Stimulated activated CD8-positive, alpha-beta memory T cell treated with anti-CD3 and anti-CD28 coated beads, Interleukin-15, amount 100 ng/mL, for 1 hour (primary cell): ENCODE measurements around the gene ZNF718.
"Not testable (repeated sequence)": the region's sequence is repeated elsewhere in the genome, so short reads cannot be mapped to it uniquely, and the experiment has no call there.

ENCODE experiments used
- DNase-seq: peaks from one replicate; pipeline ENCODE4 v3.0.0-alpha.2; 2020; ENCODE audit warnings: low read depth

ZNF718 gene

DNA sequence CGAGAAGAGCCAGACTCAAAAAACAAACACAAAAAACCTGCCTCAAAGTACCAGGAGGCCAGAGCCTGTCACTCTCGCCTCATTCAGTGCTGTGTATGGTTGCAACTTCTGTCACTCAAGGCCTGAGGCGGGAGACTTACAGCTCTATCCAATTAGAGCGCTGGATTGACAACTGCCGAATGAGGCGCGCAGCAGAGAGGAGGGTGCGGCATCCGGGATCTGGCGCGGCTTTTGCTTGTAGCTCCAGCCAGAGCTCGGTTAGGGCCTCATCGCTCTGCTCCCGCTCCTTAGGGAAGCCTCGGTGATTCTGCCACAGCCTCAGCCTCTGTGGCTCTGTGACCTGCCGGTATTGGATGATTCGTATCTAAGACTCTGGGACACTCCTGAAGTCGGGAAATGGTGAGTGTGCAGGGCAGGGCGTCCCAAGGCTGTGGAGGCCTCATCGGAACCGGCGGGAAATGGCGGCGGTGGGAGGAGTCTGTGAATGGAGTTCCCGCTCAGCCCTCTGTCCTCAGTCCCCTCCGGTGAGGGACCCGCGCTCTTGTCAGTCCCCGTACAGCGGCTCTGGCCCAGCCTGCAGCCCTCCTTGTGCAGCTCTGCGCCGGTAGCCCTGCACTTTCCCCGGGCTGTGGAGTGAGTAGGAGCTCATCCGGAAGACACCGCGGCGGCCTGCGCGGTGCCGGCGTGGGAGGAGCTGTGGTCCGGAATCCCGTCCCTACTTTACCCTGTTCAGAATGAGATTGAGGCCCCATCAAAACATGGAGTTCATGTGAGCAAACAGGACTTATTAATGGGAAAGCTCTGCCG is at the start of gene ZNF718:
Gene ZNF718 (plus strand): TSS at position 227 of the 807 bp plus-strand sequence. CDS start 170 bp downstream, at position 397.
- DNase-seq, result peak; percentile 84

DNA sequence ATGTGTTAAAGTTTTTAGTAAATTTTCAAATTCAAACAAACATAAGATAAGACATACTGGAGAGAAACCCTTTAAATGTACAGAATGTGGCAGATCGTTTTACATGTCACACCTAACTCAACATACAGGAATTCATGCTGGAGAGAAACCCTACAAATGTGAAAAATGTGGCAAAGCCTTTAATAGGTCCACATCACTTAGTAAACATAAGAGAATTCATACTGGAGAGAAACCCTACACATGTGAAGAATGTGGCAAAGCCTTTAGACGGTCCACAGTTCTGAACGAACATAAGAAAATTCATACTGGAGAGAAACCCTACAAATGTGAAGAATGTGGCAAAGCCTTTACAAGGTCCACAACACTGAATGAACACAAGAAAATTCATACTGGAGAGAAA is 38.4 kb upstream of the ZNF718 start:
- DNase-seq, result no peak

DNA sequence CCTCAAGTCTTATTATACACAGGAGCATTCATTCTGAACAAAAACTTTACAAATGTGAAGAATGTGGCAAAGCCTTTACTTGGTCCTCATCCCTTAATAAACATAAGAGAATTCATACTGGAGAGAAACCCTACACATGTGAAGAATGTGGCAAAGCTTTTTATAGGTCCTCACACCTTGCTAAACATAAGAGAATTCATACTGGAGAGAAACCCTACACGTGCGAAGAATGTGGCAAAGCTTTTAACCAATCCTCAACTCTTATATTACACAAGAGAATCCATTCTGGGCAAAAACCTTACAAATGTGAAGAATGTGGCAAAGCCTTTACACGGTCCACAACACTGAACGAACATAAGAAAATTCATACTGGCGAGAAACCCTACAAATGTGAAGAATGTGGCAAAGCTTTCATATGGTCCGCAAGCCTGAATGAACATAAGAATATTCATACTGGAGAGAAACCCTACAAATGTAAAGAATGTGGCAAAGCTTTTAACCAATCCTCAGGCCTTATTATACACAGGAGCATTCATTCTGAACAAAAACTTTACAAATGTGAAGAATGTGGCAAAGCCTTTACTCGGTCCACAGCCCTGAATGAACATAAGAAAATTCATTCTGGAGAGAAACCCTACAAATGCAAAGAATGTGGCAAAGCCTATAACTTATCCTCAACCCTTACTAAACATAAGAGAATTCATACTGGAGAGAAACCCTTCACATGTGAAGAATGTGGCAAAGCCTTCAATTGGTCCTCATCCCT is 37.6 kb upstream of the ZNF718 start:
- not testable (repeated sequence) for DNase-seq

DNA sequence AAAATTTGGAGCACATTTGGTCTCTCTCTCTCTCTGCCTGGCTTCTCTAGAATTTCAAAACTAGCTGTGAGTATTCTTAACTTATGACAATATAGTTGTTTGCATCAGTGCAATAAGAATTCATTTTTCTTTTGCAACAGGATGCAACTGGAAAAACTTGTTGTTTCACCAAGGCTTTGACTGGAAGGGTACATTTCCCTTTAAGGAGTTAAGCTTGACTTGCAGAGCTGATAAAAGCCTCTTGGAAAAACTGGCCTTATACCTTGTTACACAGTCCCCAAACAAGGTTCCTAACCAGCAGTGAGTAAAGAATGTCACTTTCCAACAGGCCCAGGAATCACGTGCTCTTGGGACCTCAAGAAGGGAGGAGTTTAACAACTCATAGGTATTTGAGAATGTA is 25.9 kb upstream of the ZNF718 start:
- DNase-seq, result no peak

DNA sequence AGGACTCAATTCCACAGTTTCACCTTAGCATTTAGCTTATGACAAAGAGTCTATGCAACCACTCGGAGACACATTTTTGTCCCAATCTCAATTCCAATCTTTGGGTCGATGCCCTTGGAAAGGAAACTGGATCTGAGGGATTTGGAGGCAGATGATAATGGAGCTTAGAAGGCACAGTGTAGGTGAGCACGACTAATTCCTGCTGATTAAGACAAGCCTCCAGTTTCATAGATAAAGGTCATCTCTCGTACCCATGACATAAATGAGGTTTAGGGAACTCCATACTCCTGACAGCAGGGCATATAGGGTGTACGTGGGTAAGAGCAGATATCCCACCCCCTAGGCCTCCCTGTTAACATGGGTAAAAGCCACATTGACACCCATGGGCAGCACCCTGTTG is 24.4 kb upstream of the ZNF718 start:
- DNase-seq, result no peak

DNA sequence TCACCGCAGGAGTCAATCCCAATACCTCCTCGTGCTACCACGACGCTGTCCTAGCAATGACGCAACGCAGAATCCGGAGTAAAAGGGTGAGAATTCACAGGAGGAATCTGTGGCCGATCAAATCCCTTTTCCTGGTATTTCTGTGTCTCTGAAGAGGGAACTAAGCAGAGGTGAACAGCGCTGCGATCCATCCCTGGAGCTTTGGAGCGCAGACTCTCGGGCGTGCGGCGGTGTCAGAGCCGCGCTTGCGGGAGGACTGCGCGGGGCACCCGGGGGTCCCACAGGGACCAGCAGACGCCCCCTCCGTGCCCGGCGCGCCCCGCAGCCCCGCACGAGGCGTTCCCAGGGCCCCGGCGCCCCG is 17.2 kb upstream of the ZNF718 start:
- no peak for DNase-seq

DNA sequence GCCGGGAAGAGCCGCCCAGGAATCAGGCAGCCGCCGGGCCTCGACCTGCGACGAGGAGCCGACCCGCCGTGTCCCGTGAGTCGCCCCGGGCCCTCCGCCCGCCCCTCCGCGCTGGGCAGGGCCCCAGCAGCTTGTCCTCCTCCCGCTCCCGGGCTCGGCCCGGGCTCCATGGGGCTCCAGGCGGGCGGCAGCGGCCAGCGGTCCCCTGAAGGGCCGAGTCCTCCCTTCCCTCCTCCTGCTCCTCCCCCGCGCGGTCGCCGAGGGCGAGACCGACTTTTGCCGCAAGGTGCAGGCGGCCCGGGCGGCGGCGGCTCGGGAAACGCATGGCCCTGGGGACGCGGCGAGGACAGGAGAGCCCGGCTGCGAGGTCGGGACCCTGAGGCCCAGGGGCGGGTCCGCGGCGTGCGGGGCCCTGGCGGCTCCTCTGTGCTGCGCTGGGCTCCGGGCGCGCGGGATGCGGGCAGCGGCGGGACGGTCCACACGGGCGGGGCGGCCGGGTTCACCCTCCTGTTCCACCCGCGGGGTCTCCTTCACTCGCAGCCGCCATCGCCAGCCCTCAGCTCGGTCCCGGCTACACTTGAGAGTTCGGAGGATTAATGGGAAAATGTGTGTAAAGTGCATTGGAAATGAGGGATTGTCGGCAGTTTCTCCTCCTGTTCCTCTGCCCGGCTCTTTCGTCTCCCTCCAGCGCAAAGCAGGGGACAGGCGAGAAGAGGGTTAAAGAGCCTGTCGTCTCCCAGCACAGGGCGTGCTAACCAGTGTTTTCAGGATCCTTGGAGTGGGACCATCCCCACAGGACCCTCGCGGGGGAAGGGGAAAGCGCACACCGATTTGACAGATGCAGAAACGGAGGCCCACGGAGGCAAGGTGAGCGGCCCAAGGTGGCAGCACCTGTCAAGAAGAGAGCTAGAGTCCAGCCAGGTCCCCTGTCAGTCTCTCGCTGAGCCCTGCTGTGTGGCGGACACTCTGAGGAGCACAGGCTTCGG is 16.6 kb upstream of the ZNF718 start:
- DNase-seq, result no peak

DNA sequence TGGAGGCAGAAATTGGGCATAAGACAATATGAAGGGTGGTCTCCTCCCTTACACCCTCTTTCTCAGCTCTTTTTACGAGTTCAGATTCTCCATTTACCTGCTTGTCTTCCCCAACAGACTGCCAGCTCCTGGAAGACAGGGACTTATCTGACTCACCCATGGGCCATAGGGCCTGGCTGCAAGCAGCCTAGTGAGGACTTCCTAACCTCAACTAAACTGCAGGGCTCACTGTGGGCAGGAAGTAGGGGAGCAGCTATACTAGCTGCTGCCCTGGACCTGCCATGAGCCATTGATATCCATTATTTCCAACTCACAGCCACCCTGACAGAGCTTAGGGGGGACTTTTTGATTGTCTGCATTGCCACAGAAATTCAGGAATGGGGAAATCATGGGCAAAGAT is 11.5 kb upstream of the ZNF718 start:
- DNase-seq, result no peak

DNA sequence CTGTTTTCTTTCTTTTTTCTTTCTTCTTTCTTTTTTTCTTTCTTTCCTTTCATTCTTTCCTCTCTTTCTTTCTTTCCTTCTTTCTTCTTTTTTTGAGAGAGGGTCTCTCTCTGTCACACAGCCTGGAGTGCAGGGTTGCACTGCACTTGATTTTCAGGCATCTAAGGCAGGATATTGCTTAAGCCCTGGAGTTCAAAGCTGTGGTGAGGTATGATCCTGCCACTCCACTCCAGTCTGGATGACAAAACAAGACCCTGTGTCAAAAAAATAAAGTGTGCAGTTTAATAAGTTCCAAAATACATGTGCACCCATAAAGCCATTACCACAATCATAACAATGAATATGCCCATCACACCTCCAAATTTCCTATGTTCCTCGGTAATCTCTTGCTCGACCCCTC is 10.6 kb upstream of the ZNF718 start:
- no peak for DNase-seq

DNA sequence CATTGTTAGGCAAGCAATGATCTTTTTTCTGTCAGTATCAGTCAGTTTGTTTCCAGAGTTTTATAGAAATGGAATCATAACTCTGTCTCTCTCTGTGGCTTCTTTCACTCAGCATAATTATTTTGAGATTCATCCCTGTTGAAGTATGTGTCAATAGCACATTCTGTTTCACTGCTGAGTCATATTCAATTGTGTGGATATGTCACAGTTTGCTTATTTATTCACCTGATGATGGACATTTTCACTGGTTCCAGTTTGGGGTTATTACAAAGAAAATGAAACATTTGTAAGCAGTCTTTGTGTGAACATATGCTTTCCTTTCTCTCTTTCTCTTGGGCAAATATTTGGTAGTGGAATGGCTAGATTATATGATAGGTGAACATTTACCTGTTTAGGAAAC is 10.2 kb upstream of the ZNF718 start:
- no peak for DNase-seq

DNA sequence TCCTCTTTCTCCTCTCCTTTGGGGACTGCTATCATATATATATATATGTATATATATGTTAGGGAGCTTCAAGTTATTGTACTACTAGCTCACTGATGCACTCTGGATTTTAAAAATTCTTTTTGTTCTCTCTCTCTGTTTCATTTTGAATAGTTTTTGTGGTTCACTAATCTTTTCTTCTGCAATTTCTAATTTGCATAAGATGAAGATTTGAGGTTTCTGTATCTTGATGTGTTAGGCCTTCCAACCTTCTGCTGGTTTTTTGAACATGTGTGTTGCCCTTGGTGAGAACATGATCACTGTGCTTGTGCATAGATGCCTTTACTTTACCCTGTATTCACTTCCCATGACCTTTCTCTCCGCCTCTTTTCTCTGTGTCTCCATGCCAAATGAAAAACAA is 7.8 kb upstream of the ZNF718 start:
- DNase-seq, result no peak

DNA sequence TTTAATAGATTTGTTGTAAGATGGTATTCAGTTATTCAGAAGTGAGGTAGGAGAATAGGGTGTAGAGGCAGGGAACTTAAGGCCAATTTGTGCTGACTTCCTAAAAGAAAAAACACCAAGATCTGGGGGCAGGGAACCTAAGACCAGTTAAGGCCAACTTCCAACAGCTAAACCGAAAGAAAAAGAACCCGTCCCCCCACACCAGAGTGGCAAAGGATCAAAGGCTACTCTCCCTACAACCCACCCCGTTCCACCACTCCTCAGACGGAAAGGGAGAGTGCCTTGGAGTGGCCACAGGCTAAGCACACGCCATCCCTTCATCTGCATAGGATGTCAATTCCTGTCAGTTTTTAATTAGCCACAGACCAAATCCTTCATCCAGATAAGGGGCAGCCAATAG is 3.7 kb upstream of the ZNF718 start:
- no peak for DNase-seq

DNA sequence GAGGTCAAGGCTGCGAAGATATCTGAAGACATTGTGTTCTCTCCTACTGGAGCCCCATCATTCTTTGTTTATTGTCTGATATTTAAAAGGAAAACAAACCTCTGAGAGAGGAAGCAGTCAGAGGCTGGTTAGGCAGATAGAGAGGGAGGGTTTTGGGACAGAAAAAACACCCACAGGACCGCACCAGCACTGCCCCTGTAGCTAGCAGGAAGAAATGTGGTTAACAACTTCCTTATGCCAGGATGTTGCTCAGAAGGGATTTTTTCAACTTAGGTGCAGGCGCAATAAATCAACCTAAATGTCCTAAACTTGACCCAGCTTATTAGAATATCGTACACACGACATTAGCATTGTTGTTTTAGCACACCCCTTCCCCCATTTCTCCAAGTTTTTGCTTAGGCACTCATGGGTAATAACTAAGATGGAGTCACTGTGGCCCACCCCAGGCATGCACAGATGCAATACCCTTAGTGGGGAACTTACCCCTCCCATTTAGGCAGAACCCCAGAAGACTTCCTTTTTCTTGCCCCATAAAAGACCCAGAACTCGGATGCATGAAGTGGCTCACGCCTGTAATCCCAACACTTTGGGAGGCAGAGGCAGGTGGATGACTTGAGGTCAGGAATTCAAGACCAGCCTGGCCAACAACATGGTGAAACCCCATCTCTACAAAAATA is 2.8 kb upstream of the ZNF718 start:
- no peak for DNase-seq

DNA sequence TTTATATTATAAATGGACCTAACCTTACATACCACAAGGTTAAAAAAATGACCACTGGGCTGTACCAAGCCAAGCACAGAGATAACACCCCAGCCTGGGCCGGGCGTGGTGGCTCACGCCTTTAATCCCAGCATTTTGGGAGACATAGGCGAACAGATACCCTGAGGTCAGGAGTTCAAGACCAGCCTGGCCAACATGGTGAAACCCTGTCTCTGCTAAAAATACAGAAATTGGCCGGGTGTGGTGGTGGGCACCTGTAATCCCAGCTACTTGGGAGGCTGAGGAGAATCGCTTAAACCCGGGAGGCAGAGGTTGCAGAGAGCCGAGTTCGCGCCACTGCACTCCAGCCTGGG is 403 bp upstream of the ZNF718 start:
- DNase-seq, result not testable (repeated sequence)

DNA sequence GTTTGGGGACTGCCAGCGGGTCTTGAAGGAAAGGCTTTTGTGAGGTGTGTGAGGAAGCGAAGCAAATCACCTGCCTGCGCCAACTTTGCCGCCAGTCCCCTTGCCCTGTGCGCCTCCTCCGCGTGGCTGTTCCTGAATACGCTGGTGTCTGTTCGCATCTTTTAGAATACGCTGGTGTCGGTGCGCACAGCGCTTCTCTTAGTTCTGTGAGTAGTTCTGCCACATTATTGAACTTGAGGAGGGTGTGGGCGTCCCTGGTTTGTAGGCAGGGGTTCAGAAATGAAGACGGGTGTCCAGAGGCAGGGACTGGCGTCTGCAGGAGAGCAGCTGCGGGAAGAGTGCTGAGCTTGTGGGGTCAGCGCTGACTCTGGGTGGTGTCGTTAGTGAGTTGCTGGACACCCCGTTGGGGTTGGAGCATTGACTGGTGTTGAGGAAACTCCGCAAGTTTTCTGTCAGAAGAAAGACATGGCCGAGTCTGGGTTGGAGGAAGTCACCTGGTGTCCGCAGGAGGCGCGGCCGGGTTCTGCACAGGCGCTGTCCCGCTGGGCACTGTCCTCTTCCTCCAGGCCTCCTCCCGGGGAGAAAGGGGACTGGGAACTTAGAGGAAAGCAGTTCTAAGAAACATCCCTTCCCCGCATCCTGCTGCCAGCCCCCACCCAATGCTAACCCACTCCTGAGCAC is 930 bp downstream of the ZNF718 start:
- DNase-seq, result peak; percentile 7

DNA sequence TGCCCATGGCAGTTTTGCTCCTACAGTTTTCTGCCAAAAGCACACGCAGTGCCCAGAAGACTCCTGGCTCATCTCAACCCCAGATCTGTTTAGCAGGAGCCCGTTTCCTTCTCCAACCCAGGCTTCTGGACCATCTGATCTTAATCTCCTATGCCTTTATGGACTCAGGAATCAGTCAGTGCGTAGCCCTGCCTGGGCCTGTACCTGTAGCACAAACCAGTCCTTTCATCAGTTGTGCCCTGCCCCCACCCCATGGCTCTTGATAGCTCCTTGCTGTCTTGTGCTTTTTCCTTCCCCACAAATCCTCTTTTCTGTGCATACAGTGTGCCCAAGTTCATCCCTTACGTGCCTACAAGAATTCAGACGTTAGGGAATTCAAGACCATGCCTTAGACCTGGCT is 1.5 kb downstream of the ZNF718 start:
- no peak for DNase-seq

DNA sequence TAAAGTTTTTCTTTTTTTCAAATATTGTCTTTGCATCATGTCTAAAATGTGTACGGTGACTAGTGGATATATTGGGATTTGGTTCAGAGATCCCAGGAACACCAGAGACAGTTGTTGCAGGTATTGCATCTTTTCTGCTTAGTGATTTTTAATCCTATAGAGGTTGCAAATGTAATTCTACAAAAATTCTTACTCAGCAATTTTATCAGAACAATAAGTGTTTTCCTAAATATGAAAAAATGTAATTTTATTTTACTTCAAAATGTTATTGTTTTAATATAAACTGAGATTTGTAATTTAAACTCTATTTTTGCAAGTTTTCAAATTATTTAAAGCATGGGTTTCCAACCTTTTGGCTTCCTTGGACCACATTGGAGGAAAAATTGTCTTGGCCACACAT is 8.2 kb downstream of the ZNF718 start:
- DNase-seq, result no peak

DNA sequence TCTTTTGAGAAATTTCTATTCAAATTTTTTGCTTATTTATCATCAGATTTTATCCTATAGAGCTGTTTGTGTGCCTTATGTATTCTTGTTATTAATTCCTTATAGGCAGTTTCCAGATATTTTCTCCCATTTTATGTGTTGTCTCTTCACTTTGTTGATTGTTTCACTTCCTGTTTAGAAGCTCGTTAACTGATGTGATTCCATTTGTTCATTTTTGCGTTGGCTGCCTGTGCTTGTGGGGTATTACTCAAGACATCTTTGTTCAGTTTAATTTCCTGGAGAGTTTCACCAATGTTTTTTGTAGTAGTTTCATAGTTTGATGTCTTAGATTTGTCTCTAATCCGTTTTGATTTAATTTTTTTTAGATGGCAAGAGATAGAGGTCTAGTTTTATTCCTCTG is 14.6 kb downstream of the ZNF718 start:
- DNase-seq, result no peak

DNA sequence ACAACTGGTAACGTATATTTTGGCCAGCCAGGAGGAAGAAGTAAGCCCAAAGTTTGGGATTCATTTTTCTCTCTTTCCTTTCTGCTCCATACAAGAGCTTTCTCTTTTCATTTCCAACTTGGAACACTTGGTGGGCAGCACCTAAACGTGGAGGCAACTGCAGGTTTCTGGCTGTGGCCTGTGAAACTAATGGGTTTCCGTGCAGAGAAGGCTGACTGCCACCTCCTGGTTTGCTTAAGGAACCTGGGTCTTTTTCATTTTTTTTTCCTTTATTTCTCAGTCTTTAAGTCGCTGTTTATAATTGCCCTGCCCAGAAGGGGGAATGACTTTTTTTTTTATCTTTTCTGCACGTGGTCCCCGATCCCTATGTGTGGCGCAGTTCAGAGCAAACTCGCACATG is 15.4 kb downstream of the ZNF718 start:
- DNase-seq, result no peak

DNA sequence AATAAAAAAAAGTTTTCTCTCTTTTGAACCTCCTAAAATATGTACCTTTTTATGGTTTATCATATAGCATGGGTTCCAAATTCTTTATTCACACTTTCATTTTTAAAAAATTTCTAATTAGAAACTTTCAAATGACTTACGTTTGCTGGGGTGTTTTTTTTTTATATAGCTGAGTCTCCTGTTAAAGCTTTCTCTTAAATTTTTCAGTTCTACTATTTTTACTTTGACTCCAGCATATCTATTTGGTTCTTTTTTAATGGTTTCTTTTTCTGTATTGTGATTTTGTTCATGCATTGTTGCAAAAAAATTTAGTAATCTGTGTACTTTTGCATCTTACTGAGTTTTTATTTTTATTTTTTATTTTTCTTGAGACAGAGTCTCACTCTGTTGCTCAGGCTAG is 22.3 kb downstream of the ZNF718 start:
- DNase-seq, result no peak

DNA sequence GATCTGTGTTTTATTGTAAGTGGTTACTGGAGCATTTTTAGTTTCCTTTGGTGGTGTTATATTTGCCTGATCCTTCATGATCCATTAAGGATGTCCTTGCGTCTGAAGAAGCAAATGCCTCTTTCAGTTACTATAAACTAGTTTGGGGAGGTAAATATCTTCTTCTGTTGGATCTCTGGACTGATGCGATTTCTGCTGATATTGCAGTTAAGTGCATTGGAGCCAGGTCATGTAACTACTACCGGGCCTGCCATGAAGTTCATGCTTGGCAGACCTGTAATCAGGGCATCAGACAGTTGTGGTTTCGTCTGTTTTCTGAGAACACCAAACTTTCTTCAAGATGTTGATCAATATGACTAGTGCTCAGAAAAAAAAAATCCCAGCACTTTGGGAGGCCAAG is 22.9 kb downstream of the ZNF718 start:
- DNase-seq, result no peak
